HepG2 (cell line): ENCODE results near the gene TCAP. TPM values are rescaled to one million over a fixed set of nuclear protein-coding genes. Genes with fewer than 3 reads are reported as not detected.
A peak's percentile ranks its signal among the peaks of the same experiment; 100 is the strongest.

ENCODE experiments used
- ATAC-seq: fragments of 200-7000 bp; cut with Tn5 transposase; 3 replicates; pipeline ENCODE4 v1.9.1; 2020; ENCODE audit warnings: mild to moderate bottlenecking, moderate library complexity
- BruUV-seq: library from RNA; stranded (reverse); fragments of 400-500 nt; replicated peaks from 2 replicates; lab custom pipeline; 2021; lab: Mats Ljungman, UMichigan
- CTCF ChIA-PET: fragments of 300-600 bp; formaldehyde crosslinking; extraction: SDS; loops from one replicate; lab custom pipeline; 2021; ENCODE audit warnings: low total read pairs, inconsistent platforms, low intra/inter-chr PET ratio; lab: Yijun Ruan, JAX
- POLR2A ChIA-PET: fragments of 350-600 bp; sonication (Branson Sonifier 250); formaldehyde crosslinking; loops from one replicate; lab custom pipeline; 2020; ENCODE audit warnings: antibody characterized with exemption, inconsistent platforms; lab: Yijun Ruan, JAX
- DNase-seq: peaks from one replicate; pipeline ENCODE4 v3.0.0-alpha.2; 2015; ENCODE audit warnings: low spot score
- FAIRE-seq: peaks from 3 replicates; lab custom pipeline; 2011; peaks lifted over from hg19 to GRCh38; lab: Jason Lieb, UNC
- H2AFZ ChIP-seq: one replicate; pipeline ENCODE4 v1.6.1; 2011; ENCODE audit warnings: low read length, inconsistent platforms
- H3K27ac ChIP-seq: fragments of 300-600 bp; 3 replicates; pipeline ENCODE4 v1.8.0; 2011; ENCODE audit warnings: mixed run types, mild to moderate bottlenecking, mixed read lengths, low read length, inconsistent platforms; ENCODE audit not compliant: insufficient read depth; ENCODE audit errors: extremely low read length
- H3K27me3 ChIP-seq, 2 experiments: fragments of 200-600 bp in 1 of 2; 2 replicates in 1 of 2; 3 replicates in 1 of 2; pipeline versions ENCODE4 v1.6.0 to v1.8.0; 2011; ENCODE audit warnings: low read length in 2 of 2, mild to moderate bottlenecking in 2 of 2, moderate library complexity in 2 of 2, inconsistent platforms in 1 of 2; ENCODE audit not compliant: insufficient read depth in 2 of 2, control insufficient read depth in 1 of 2
- H3K36me3 ChIP-seq, 2 experiments: fragments of 200-600 bp in 1 of 2; replicated peaks in 1 of 2; 2 replicates in 1 of 2; 3 replicates in 1 of 2; pipeline versions ENCODE4 v1.5.1 to v1.8.0; 2011; ENCODE audit warnings: low read length in 2 of 2, inconsistent platforms in 1 of 2; ENCODE audit not compliant: insufficient read depth in 2 of 2, control insufficient read depth in 1 of 2
- H3K4me1 ChIP-seq: 2 replicates; pipeline ENCODE4 v1.5.1; 2012; ENCODE audit warnings: low read length, inconsistent platforms; ENCODE audit not compliant: insufficient read depth
- H3K4me2 ChIP-seq: 2 replicates; pipeline ENCODE4 v1.6.0; 2011; ENCODE audit warnings: low read depth, low read length, inconsistent platforms
- H3K4me3 ChIP-seq, 3 experiments: fragments of 200-600 bp in 1 of 3; sonication (generic), shearing (Covaris generic) in 1 of 3; replicated peaks in 1 of 3; 2 replicates each; pipeline ENCODE4 v1.5.1; 2011 to 2016; ENCODE audit warnings: low read length in 3 of 3, inconsistent platforms in 2 of 3, low read depth in 2 of 3, mild to moderate bottlenecking in 2 of 3, control low read depth in 1 of 3, mixed read lengths in 1 of 3; ENCODE audit not compliant: insufficient read depth in 1 of 3
- H3K79me2 ChIP-seq: one replicate; pipeline ENCODE4 v1.6.1; 2011; ENCODE audit warnings: low read length, inconsistent platforms; ENCODE audit not compliant: insufficient read depth
- H3K9ac ChIP-seq: 2 replicates; pipeline ENCODE4 v1.6.0; 2011; ENCODE audit warnings: mild to moderate bottlenecking, low read depth, low read length, inconsistent platforms; ENCODE audit not compliant: insufficient read depth
- H3K9me3 ChIP-seq: 2 replicates; pipeline ENCODE4 v1.5.1; 2012; ENCODE audit warnings: mild to moderate bottlenecking, low read length
- H4K20me1 ChIP-seq: 2 replicates; pipeline ENCODE4 v1.6.0; 2011; ENCODE audit warnings: inconsistent platforms, mild to moderate bottlenecking, low read length, moderate library complexity; ENCODE audit not compliant: insufficient read depth
- CBFB ChIP-seq: sonication (generic); formaldehyde crosslinking; IDR thresholded peaks from 2 replicates; pipeline ENCODE4 v1.4.0; 2020; ENCODE audit warnings: missing genetic modification reagents
- HOXA5 ChIP-seq: sonication (generic); formaldehyde crosslinking; IDR thresholded peaks from 2 replicates; pipeline ENCODE4 v1.4.0; 2020; ENCODE audit warnings: missing genetic modification reagents
- ISX ChIP-seq: sonication (generic); formaldehyde crosslinking; conservative IDR thresholded peaks from 2 replicates; pipeline ENCODE4 v1.5.0; 2020; ENCODE audit warnings: missing genetic modification reagents
- MED1 ChIP-seq: sonication (generic); formaldehyde crosslinking; IDR thresholded peaks from 2 replicates; pipeline ENCODE4 v1.4.0; 2020; ENCODE audit warnings: missing genetic modification reagents
- NFIB ChIP-seq: sonication (generic); formaldehyde crosslinking; IDR thresholded peaks from 2 replicates; pipeline ENCODE4 v1.9.0; 2021; ENCODE audit warnings: missing genetic modification reagents, mild to moderate bottlenecking, borderline replicate concordance
- RELA ChIP-seq: sonication (generic); formaldehyde crosslinking; IDR thresholded peaks from 2 replicates; pipeline ENCODE4 v1.4.0; 2020; ENCODE audit warnings: missing genetic modification reagents
- ZNF180 ChIP-seq: sonication (generic); formaldehyde crosslinking; IDR thresholded peaks from 2 replicates; pipeline ENCODE4 v1.4.0; 2020; ENCODE audit warnings: low read depth, missing genetic modification reagents, borderline replicate concordance
- ZNF615 ChIP-seq: sonication (generic); formaldehyde crosslinking; IDR thresholded peaks from 2 replicates; pipeline ENCODE4 v1.5.0; 2020; ENCODE audit warnings: mild to moderate bottlenecking, missing genetic modification reagents, borderline replicate concordance
- ZNF629 ChIP-seq: sonication (generic); formaldehyde crosslinking; conservative IDR thresholded peaks from 2 replicates; pipeline ENCODE4 v1.5.0; 2020; ENCODE audit warnings: missing genetic modification reagents
- WGBS: methylation state at CpG from one replicate; pipeline ENCODE4 v1.1.6; 2017; ENCODE audit warnings: low lambda C conversion rate; 5-methylcytosine and 5-hydroxymethylcytosine counted together
- in situ Hi-C: cut with HindIII; loops from 2 replicates; pipeline ENCODE4 v1.10.0; 2017; ENCODE audit warnings: low pct_unique_long_range_greater_than_20kb; ENCODE audit not compliant: extremely low pct_ligation_motif_present
- intact Hi-C: fragments of 100-400 bp; cut with micrococcal nuclease; formaldehyde crosslinking; loops from one replicate; pipeline ENCODE4 v1.10.0; 2022; ENCODE audit not compliant: unreplicated experiment
- polyA plus RNA-seq, 8 experiments: library from polyadenylated mRNA; depleted of rRNA in 3 of 8; stranded (reverse) in 7 of 8; unstranded in 1 of 8; fragments of >200 nt; fragmentation: Illumina TruSeq in 4 of 8; extraction: Trizol in 4 of 8; gene quantifications; 2 replicates each; pipeline versions ENCODE4 v1.2.1 to v1.2.3, GENCODE V29; 2011 to 2016; ENCODE audit warnings: low read depth in 4 of 8, missing spikeins in 1 of 8, mixed read lengths in 1 of 8; ENCODE audit not compliant: insufficient read depth in 1 of 8
- total RNA-seq, 5 experiments: library from RNA; depleted of rRNA; stranded (reverse); fragments of >200 nt; fragmentation: Illumina TruSeq; extraction: Trizol; gene quantifications; 2 replicates each; pipeline ENCODE4 v1.2.3, GENCODE V29; 2016; ENCODE audit warnings: low read depth in 1 of 5

Gene TCAP
- total and polyA plus RNA-seq, 2 of the 13 experiments (the other 11 are each of a cell fraction or from before 2014, with no cell fraction given): 0.24 to 0.65 TPM

DNA sequence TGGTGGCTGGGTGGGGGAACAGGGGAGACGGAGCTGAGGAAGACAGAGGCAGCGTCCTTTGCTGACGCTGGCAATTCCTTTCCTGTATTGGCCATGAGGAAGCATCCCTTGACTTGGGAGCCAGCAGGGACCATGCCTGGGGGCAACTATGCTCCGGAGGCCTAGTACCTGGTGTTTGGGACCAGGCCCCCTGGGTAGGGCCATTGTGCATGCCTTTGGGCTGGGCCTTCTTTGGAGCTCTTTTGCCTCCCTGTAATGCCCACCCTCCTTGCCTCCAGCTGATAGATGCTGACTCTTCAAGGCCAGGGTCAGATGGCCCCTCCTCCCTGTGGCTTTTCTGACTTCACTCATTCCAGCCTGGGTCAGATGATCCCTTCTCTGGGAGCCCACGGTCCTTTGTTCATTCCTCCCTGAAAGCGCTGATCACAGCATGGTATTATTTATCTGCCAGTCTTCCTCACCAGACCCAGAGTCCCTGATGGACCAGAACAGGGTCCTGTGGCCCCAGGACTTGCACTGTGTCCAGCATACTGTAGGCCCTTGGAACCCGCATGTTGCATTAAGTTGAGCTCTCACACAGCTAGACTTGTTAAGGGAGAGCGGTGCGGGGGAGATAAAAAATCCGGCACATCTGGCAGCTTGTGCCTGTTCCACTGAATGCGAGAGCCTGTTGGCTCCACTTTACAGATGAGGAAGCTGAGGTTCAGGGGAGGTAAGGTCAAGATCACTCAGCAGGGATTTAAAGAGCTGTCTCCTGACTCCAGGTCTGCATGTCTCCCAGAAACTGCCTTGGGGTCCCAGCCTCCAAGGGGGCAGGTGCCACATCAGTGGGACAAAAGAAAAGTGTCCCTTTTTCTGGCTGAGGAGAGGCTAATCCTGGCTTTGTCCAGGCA lies 25.3 kb upstream of the TCAP start:
- TF ChIP-seq ISX (CRISPR knock-in tag) (no peak), ZNF615 (CRISPR knock-in tag) (no peak), ZNF180 (CRISPR knock-in tag) (no peak), ZNF629 (CRISPR knock-in tag) (peak; percentile 66), MED1 (CRISPR knock-in tag) (no peak), NFIB (CRISPR knock-in tag) (no peak), CBFB (no peak), HOXA5 (CRISPR knock-in tag) (no peak), RELA (no peak)
- TF ChIP-seq, all 625 proteins: peak for 1
- 93% methylated on average over 11 of the region's 11 CpGs for WGBS
- peaks cover 0 to 2% of the 10 kb centered on the region in 2 experiments; a peak in 2 of 5 replicates for H3K36me3 ChIP-seq
- H3K79me2 ChIP-seq: peaks cover 60% of the 10 kb centered on the region
- POLR2A ChIA-PET: no interaction called here
- DNase-seq: no peak
- no peak overlapping the region for H2AFZ ChIP-seq
- FAIRE-seq: no peak
- peaks cover 3% of the 10 kb centered on the region for H4K20me1 ChIP-seq
- H3K9ac ChIP-seq: no peak overlapping the region
- H3K4me2 ChIP-seq: no peak overlapping the region
- H3K27ac ChIP-seq: no peak overlapping the region
- CTCF ChIA-PET: no interaction called here
- no peak for ATAC-seq
- intact Hi-C loops (no loop called here), in situ Hi-C loops (no loop called here)
- no peaks in the 10 kb centered on the region for H3K9me3 ChIP-seq
- peaks cover 67% of the 10 kb centered on the region for H3K4me1 ChIP-seq
- no TSS peak for BruUV-seq
- H3K4me3 ChIP-seq: no peak overlapping the region
- no peaks in the 10 kb centered on the region; a peak in 1 of 5 replicates for H3K27me3 ChIP-seq
